Measurements from ENCODE around the gene EXPH5. TPM values are rescaled to one million over a fixed set of nuclear protein-coding genes. Genes with fewer than 3 reads are reported as not detected.

The EXPH5 gene
- total and polyA plus RNA-seq, 2 donors (not counting 3 experiments of a cell fraction or from before 2014, with no cell fraction given), result 0.03 to 0.09 TPM

GRCh38 chr11:108538502-108538901 is 55.1 kb downstream of the EXPH5 start:
- Histone ChIP-seq H3K9me1 (replicated peaks; ENCODE audit: control insufficient read depth, extremely low read depth, insufficient read depth, low read length) (no peaks in the 10 kb centered on the region), H2AFZ (ENCODE audit: low read depth, low read length) (no peak overlapping the region), H3K4me3 (replicated peaks in 1 of 3; ENCODE audit: insufficient read depth in 1 of 3, low read depth in 1 of 3, low read length in 3 of 3) (no peak overlapping the region), H3K36me3 (ENCODE audit: control insufficient read depth in 2 of 2, extremely low read depth in 1 of 2, insufficient read depth in 2 of 2, low read length in 2 of 2) (no peaks in the 10 kb centered on the region), H3K4me1 (ENCODE audit: control insufficient read depth, extremely low read depth, insufficient read depth, low read length) (no peaks in the 10 kb centered on the region), H3K9ac (replicated peaks; ENCODE audit: extremely low read depth, insufficient read depth, low read length) (no peak overlapping the region), H3K27ac (ENCODE audit: insufficient read depth, low read depth, low read length) (no peak overlapping the region), H3K79me2 (ENCODE audit: control insufficient read depth, insufficient read depth, low read length) (no peaks in the 10 kb centered on the region), H3K27me3 (ENCODE audit: control insufficient read depth in 2 of 2, insufficient read depth in 2 of 2, low read length in 2 of 2) (peaks cover 2 to 9% of the 10 kb centered on the region in 2 experiments), H3K9me3 (replicated peaks; ENCODE audit: control insufficient read depth, insufficient read depth, low read length) (no peaks in the 10 kb centered on the region), H3K4me2 (ENCODE audit: insufficient read depth, low read length) (no peak overlapping the region), H4K20me1 (replicated peaks; ENCODE audit: control insufficient read depth, extremely low read depth, insufficient read depth, low read length) (no peaks in the 10 kb centered on the region)
- intact Hi-C loops (cut with micrococcal nuclease) (no loop called here), dilution Hi-C loops (cut with MboI; ENCODE audit: extremely low pct_ligation_motif_present, low sequenced_read_pairs) (no loop called here)
- POLR2A ChIA-PET, result no interaction called here
- CTCF ChIA-PET, result no interaction called here
- no peak for TF ChIP-seq MYC (IDR thresholded peaks at IDR 0.05; ENCODE audit: low read depth, low read length)
- TF ChIP-seq POLR2AphosphoS5 (IDR thresholded peaks at IDR 0.05; ENCODE audit: insufficient read depth, low read depth, low read length), result no peak
- FAIRE-seq (no peak), DNase-seq (ENCODE audit: low read depth, low spot score) (no peak)
- BruUV-seq (replicated peaks), result no TSS peak

GRCh38 chr11:108538022-108538424 is 55.5 kb downstream of the EXPH5 start:
- CTCF ChIA-PET, result interaction anchor here (0.8 kb wide), 1 partner anchor 17 kb away, joined by 3 read pairs; no protein-coding TSS in a partner anchor
- Histone ChIP-seq H3K9ac (replicated peaks; ENCODE audit: extremely low read depth, insufficient read depth, low read length) (no peak overlapping the region), H3K4me1 (ENCODE audit: control insufficient read depth, extremely low read depth, insufficient read depth, low read length) (no peaks in the 10 kb centered on the region), H3K27ac (ENCODE audit: insufficient read depth, low read depth, low read length) (no peak overlapping the region), H3K4me2 (ENCODE audit: insufficient read depth, low read length) (no peak overlapping the region), H4K20me1 (replicated peaks; ENCODE audit: control insufficient read depth, extremely low read depth, insufficient read depth, low read length) (no peaks in the 10 kb centered on the region), H3K4me3 (replicated peaks in 1 of 3; ENCODE audit: insufficient read depth in 1 of 3, low read depth in 1 of 3, low read length in 3 of 3) (no peak overlapping the region), H2AFZ (ENCODE audit: low read depth, low read length) (no peak overlapping the region), H3K9me1 (replicated peaks; ENCODE audit: control insufficient read depth, extremely low read depth, insufficient read depth, low read length) (no peaks in the 10 kb centered on the region), H3K36me3 (ENCODE audit: control insufficient read depth in 2 of 2, extremely low read depth in 1 of 2, insufficient read depth in 2 of 2, low read length in 2 of 2) (no peaks in the 10 kb centered on the region), H3K79me2 (ENCODE audit: control insufficient read depth, insufficient read depth, low read length) (no peaks in the 10 kb centered on the region), H3K27me3 (ENCODE audit: control insufficient read depth in 2 of 2, insufficient read depth in 2 of 2, low read length in 2 of 2) (peaks cover 2 to 9% of the 10 kb centered on the region in 2 experiments), H3K9me3 (replicated peaks; ENCODE audit: control insufficient read depth, insufficient read depth, low read length) (no peaks in the 10 kb centered on the region)
- intact Hi-C loops (cut with micrococcal nuclease) (no loop called here), dilution Hi-C loops (cut with MboI; ENCODE audit: extremely low pct_ligation_motif_present, low sequenced_read_pairs) (no loop called here)
- DNase-seq (ENCODE audit: low read depth, low spot score) (no peak), FAIRE-seq (no peak)
- no TSS peak for BruUV-seq (replicated peaks)
- TF ChIP-seq MYC (IDR thresholded peaks at IDR 0.05; ENCODE audit: low read depth, low read length) (no peak), MAX (IDR thresholded peaks at IDR 0.05; ENCODE audit: insufficient read depth, insufficient read length) (no peak), JUN (IDR thresholded peaks at IDR 0.05; ENCODE audit: borderline replicate concordance, insufficient read depth, insufficient read length, low read depth) (no peak), GATA2 (IDR thresholded peaks at IDR 0.05; ENCODE audit: insufficient read depth, insufficient read length, low read depth, low read length) (no peak), CTCF (IDR thresholded peaks at IDR 0.05; ENCODE audit: extremely low read depth in 1 of 2, insufficient read depth in 1 of 2, low read depth in 1 of 2, low read length in 2 of 2) (no peak), POLR2AphosphoS5 (IDR thresholded peaks at IDR 0.05; ENCODE audit: insufficient read depth, low read depth, low read length) (no peak), EZH2 (IDR thresholded peaks at IDR 0.05; ENCODE audit: borderline replicate concordance, low read depth, low read length, severe bottlenecking) (no peak), POLR2A (IDR thresholded peaks at IDR 0.05; ENCODE audit: low read depth, low read length) (no peak), FOS (IDR thresholded peaks at IDR 0.05; ENCODE audit: borderline replicate concordance, insufficient read depth, low read length) (no peak)
- POLR2A ChIA-PET, result no interaction called here
